PFSK-1 (cell line): ENCODE data around the gene ADCK2.

Experiments used
- FOXP2 ChIP-seq: optimal IDR thresholded peaks from 2 replicates; pipeline ENCODE3; 2011; ENCODE audit warnings: borderline replicate concordance, control low read depth, inconsistent platforms; ENCODE audit not compliant: insufficient read depth; ENCODE audit errors: extremely low read length, extremely low read depth
- POLR2AphosphoS5 ChIP-seq: IDR thresholded peaks from 2 replicates; pipeline ENCODE4 v1.6.1; 2012; ENCODE audit warnings: low read depth, mild to moderate bottlenecking, control low read depth, low read length, moderate library complexity
- REST ChIP-seq, 2 experiments: IDR thresholded peaks; 2 replicates each; pipeline versions ENCODE4 v1.6.1 to v1.8.0; 2011 to 2012; ENCODE audit warnings: low read depth in 2 of 2, low read length in 2 of 2, control low read depth in 1 of 2, inconsistent platforms in 1 of 2, mild to moderate bottlenecking in 1 of 2, moderate library complexity in 1 of 2; ENCODE audit not compliant: insufficient read depth in 1 of 2
- SIN3A ChIP-seq: IDR thresholded peaks from 2 replicates; pipeline ENCODE4 v1.6.1; 2012; ENCODE audit warnings: mild to moderate bottlenecking, low read length, moderate library complexity, borderline replicate concordance; ENCODE audit not compliant: insufficient read depth
- TAF1 ChIP-seq: IDR thresholded peaks from 2 replicates; pipeline ENCODE4 v1.6.1; 2012; ENCODE audit warnings: low read length, control low read depth, borderline replicate concordance; ENCODE audit not compliant: insufficient read depth

Gene ADCK2

DNA sequence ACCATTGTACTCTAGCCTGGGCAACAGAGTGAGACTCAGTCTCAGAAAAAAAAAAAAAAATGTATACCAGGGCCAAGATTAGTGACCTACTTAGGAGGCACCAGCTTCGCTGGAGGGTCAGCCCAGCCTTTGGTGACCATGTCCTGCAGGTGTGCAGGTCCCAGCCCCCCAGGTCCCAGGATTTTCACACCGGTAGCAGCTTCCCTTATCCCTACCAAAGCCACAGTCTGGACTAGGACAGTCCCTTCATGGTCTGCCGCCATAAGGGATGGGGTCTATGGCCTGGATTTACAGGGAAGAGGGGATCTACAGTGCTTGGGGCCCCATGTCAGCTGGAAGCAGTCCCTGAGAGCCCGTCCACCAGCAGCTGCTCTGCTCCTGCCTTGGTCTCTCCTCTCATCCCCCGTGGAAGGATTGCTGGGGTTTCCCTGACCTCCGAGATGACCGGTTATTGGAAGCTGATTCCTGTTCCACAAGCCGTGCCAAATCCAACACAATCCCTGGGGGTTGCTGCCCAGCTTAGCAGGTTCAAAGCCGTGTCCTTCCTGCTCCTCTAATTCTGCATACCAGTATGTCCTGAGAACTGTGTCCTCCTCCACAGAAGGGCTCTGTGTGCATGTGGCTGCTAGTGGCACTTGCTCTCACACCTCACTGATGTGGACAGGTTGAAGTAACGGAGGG is 12.8 kb downstream of the ADCK2 start:
- TF ChIP-seq TAF1 (no peak), SIN3A (no peak), POLR2AphosphoS5 (no peak)

GRCh38 chr7:140686921-140687320 is 14.2 kb downstream of the ADCK2 start:
- TF ChIP-seq SIN3A = no peak
- no peak for TF ChIP-seq FOXP2
- no peak for TF ChIP-seq POLR2AphosphoS5
- no peak for TF ChIP-seq REST (IDR thresholded peaks at IDR 0.05; ENCODE audit: insufficient read depth in 1 of 2, low read depth in 2 of 2, low read length in 2 of 2)
- no peak for TF ChIP-seq TAF1

- no peak for TF ChIP-seq TAF1
- no peak for TF ChIP-seq FOXP2
- TF ChIP-seq SIN3A = no peak
- TF ChIP-seq REST (IDR thresholded peaks at IDR 0.05; ENCODE audit: insufficient read depth in 1 of 2, low read depth in 2 of 2, low read length in 2 of 2) = no peak
- no peak for TF ChIP-seq POLR2AphosphoS5
These were observed 15.6 kb downstream of the ADCK2 start for GRCh38 chr7:140688341-140688740.

DNA sequence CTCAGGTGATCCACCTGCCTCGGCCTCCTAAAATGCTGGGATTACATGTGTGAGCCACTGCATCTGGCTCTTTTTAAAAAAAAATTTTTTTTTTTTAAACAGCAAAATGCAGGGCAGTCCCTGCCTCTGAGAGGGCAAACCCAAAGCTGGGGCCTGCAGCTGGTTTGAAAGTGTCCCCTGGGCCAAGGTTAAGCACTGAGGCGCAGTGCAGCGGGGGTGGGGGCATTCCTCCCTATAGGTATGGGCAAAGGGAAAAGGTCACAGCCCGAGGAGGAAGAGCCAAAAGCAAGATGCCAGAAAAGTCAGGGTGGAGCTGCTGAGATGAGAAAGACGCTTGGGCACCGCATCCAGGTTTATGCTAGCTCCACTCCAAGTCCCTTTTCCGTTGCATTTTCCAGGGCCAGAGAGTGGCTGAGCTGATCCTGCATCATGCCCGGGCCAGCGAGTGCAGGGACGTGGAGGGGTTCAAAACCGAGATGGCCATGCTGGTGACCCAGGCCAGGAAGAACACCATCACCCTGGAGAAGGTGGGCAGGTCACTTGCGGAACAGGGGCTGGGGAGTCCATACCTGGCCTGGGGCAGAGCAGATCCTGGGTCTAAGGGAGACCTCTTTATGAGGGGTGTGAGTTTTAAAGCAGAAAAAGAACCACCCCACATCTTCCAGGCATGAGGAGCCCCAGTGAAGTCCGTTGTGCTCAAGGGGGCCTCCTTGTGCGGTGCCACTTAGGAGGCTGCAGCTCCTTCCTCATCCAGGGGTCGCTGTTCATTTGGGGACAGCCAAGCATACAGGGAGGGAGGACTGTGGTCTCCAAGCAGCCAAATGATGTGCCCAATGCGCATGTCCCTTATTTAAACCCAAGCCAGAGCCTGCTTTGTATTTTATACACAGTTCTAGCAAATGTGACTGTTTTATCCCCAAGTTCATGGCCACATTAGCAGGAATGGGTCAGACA is 16.7 kb downstream of the ADCK2 start:
- TF ChIP-seq REST (IDR thresholded peaks at IDR 0.05; ENCODE audit: insufficient read depth in 1 of 2, low read depth in 2 of 2, low read length in 2 of 2) (no peak), TAF1 (no peak), SIN3A (no peak), FOXP2 (no peak)

DNA sequence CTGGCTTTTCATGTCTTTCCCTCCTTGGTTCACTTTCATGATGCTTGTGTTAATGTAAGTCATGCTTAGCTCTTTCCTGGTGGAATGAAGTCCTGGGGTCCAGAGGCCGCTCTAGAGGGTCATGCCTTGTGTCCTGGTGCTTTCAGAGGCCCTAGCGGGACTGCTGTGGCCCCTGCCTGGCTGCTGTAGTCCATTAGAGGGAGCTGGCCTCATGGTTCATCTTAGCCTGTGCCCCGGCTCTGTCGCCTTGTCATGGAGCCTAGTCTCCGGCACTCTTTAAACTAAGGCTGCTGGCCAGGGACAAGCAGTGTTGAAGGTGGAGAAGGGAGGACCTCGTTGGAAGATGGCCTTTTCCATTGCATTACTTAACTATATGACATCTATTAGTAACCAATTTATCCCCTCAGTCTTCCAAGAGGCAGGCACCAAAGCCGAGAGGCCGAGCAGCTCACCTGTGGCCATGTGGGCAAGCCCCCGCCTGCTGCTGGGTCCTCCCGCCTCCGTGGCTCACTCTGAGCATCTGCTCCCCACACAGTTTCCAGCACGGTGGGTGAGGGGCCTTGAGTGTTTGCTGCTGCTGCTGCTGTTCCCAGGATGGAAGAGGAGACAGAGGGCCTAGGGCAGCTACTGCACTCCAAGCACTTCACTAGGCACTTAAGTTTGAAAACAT is 18.8 kb downstream of the ADCK2 start:
- no peak for TF ChIP-seq SIN3A
- TF ChIP-seq FOXP2 = no peak
- no peak for TF ChIP-seq REST (IDR thresholded peaks at IDR 0.05; ENCODE audit: insufficient read depth in 1 of 2, low read depth in 2 of 2, low read length in 2 of 2)
- no peak for TF ChIP-seq POLR2AphosphoS5
- TF ChIP-seq TAF1 = no peak
